Measurements from ENCODE around the gene LIN54.
A peak's percentile ranks its signal among the peaks of the same experiment; 100 is the strongest.
"Not testable (repeated sequence)": the region's sequence is repeated elsewhere in the genome, so short reads cannot be mapped to it uniquely, and the experiment has no call there.

The LIN54 gene

GRCh38 chr4:83010522-83011318 lies at the start of gene LIN54:
Gene LIN54, minus strand, starts transcription at chr4:83010823. Its CDS starts 25,979 bp downstream, at chr4:82984844.
- DNase-seq (ENCODE audit: low read depth in 2 of 2) = peak; percentile 83 to 85
- peak within 1 kb of the TSS; percentile 77 to 80 for H3K4me3 ChIP-seq (replicated peaks in 1 of 2; ENCODE audit: low read depth in 2 of 2, low read length in 2 of 2)
- no peak for TF ChIP-seq CTCF (IDR thresholded peaks at IDR 0.05; ENCODE audit: low read depth, low read length)

GRCh38 chr4:83054928-83055327 lies 44.3 kb upstream of the LIN54 start:
- no peak for TF ChIP-seq CTCF (IDR thresholded peaks at IDR 0.05; ENCODE audit: low read depth, low read length)
- DNase-seq (ENCODE audit: low read depth in 2 of 2) = peak; percentile 35 to 51
- no peak overlapping the region for H3K4me3 ChIP-seq (replicated peaks in 1 of 2; ENCODE audit: low read depth in 2 of 2, low read length in 2 of 2)

GRCh38 chr4:83048781-83049180 lies 38.2 kb upstream of the LIN54 start:
- DNase-seq (ENCODE audit: low read depth in 2 of 2); H3K4me3 ChIP-seq (replicated peaks in 1 of 2; ENCODE audit: low read depth in 2 of 2, low read length in 2 of 2): not testable (repeated sequence)

GRCh38 chr4:83046693-83047473 lies 36.3 kb upstream of the LIN54 start:
- TF ChIP-seq CTCF (IDR thresholded peaks at IDR 0.05; ENCODE audit: low read depth, low read length) = no peak
- no peak for DNase-seq (ENCODE audit: low read depth in 2 of 2)

GRCh38 chr4:83043801-83044407 lies 33.3 kb upstream of the LIN54 start:
- peak; percentile 43 to 82 for DNase-seq (ENCODE audit: low read depth in 2 of 2)
- H3K4me3 ChIP-seq (replicated peaks in 1 of 2; ENCODE audit: low read depth in 2 of 2, low read length in 2 of 2) = no peak overlapping the region
- no peak for TF ChIP-seq CTCF (IDR thresholded peaks at IDR 0.05; ENCODE audit: low read depth, low read length)

More at GRCh38 chr4:83046693-83047473, 36.3 kb upstream of the LIN54 start:
- no peak overlapping the region for H3K4me3 ChIP-seq (replicated peaks in 1 of 2; ENCODE audit: low read depth in 2 of 2, low read length in 2 of 2)

- not testable (repeated sequence) for H3K4me3 ChIP-seq (replicated peaks in 1 of 2; ENCODE audit: low read depth in 2 of 2, low read length in 2 of 2); DNase-seq (ENCODE audit: low read depth in 2 of 2)
These were observed 32.5 kb upstream of the LIN54 start for GRCh38 chr4:83043157-83043556.

GRCh38 chr4:83040269-83040668 lies 29.6 kb upstream of the LIN54 start:
- DNase-seq (ENCODE audit: low read depth in 2 of 2) = no peak
- no peak for TF ChIP-seq CTCF (IDR thresholded peaks at IDR 0.05; ENCODE audit: low read depth, low read length)
- H3K4me3 ChIP-seq (replicated peaks in 1 of 2; ENCODE audit: low read depth in 2 of 2, low read length in 2 of 2) = no peak overlapping the region

All from cardiac fibroblast (primary cell).